Stimulated activated CD4-positive, alpha-beta T cell treated with anti-CD3 and anti-CD28 coated beads, Interleukin-2, amount 100 ng/mL, for 24 hours (primary cell): Measurements from ENCODE around the gene ZNF443.
"Not testable (repeated sequence)": the region's sequence is repeated elsewhere in the genome, so short reads cannot be mapped to it uniquely, and the experiment has no call there.

Experiments
- DNase-seq, 2 donors: peaks; one replicate each; pipeline ENCODE4 v3.0.0-alpha.2; 2020

Gene ZNF443

GRCh38 chr19:12411893-12412292 is 28.9 kb downstream of the ZNF443 start:
- DNase-seq: no peak

GRCh38 chr19:12400633-12401502 is 40.0 kb downstream of the ZNF443 start, which contains the start of gene ZNF799:
Gene ZNF799 (minus strand): TSS chr19:12401271. CDS start chr19:12401070, 201 bp downstream.
- peak; percentile 87 to 93 for DNase-seq

- peak; percentile 29 to 43 for DNase-seq
These were observed 40.8 kb downstream of the ZNF443 start for GRCh38 chr19:12399901-12400632.

GRCh38 chr19:12391148-12391547 is 49.7 kb downstream of the ZNF443 start:
- not testable (repeated sequence) for DNase-seq

DNA sequence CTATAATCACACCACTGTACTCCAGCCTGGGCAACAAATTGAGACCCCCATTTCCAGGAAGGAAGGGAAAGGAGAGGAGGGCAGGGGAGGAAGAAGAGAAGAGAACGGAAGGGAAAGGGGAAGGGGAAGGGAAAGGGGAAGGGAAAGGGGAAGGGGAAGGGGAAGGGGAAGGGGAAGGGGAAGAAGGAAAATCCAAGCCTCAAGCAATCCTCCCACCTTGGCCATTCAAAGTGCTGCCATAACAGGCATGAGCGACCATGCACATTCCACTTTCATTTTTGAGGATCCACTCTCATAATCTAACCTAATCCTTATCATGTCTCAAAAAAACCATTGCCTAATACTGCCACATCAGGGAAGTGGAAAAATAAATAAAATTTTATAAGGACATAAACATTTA is 54.5 kb downstream of the ZNF443 start:
- DNase-seq: not testable (repeated sequence)

DNA sequence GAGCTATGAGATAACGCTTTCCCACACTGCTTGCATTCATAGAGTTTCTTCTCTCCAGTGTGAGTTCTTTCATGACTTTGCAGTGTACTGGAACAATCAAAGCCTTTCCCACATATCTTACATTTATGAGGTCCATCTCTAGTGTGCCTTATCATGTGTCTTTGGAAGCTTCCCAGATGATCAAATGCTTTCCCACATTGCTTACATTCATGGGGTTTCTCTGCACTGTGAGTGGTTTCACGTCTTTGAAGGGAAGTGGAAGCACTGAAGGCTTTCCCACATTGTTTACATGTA is 60.4 kb downstream of the ZNF443 start:
- DNase-seq: no peak

- no peak for DNase-seq
These were observed 60.9 kb downstream of the ZNF443 start for GRCh38 chr19:12379732-12380443.
